Measurements from ENCODE around the gene ARHGEF35. TPM values are rescaled to one million over a fixed set of nuclear protein-coding genes. Genes with fewer than 3 reads are reported as not detected.
"Not testable (repeated sequence)": the region's sequence is repeated elsewhere in the genome, so short reads cannot be mapped to it uniquely, and the experiment has no call there.

Gene ARHGEF35
- polyA plus RNA-seq, 2 donors, result 20.0 to 20.1 TPM

DNA sequence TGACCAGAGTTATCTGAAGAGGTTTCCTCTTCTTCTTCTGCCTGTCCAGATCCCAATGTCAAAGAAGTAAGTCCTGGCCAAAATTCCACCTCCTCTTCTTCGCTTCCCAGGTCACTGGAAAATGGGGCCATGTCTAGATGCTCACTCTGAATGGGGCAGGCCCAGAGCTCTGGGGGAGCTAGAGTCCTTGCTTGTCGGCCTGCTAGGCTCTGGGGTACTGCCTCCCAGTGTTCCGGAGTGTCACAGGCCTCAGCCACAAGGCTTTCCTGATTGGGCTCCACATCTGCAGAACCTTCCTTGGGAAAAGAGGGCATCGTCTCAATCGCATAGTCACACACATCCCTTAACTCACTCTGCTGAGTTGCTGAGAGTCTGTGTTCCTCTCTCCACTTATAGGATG is 7.8 kb downstream of the ARHGEF35 start:
- H3K36me3 ChIP-seq (ENCODE audit: control insufficient read depth in 2 of 2, insufficient read depth in 2 of 2, low read length in 1 of 2); H3K27me3 ChIP-seq (ENCODE audit: control insufficient read depth in 1 of 2, insufficient read depth in 2 of 2, low read length in 2 of 2); H3K4me3 ChIP-seq (ENCODE audit: low read depth in 1 of 2, low read length in 2 of 2); H3K9me3 ChIP-seq (ENCODE audit: control insufficient read depth in 2 of 2, insufficient read depth in 1 of 2, low read depth in 1 of 2, low read length in 1 of 2); H3K4me1 ChIP-seq (ENCODE audit: control insufficient read depth in 2 of 2, insufficient read depth in 2 of 2, low read length in 1 of 2); H3K27ac ChIP-seq (ENCODE audit: low read depth in 2 of 2, low read length in 1 of 2): not testable (repeated sequence)
- no CpG with 5 or more reads among the region's 5 CpGs for WGBS, 2 donors

GRCh38 chr7:144183166-144183565 is 12.5 kb downstream of the ARHGEF35 start, which contains the start of gene CTAGE4:
TSS of gene CTAGE4 (plus strand) at chr7:144183466. CDS start at chr7:144183504, 38 bp downstream.
- WGBS, 2 donors, result no CpG with 5 or more reads among the region's 19 CpGs
- not testable (repeated sequence) for H3K27me3 ChIP-seq (ENCODE audit: control insufficient read depth in 1 of 2, insufficient read depth in 2 of 2, low read length in 2 of 2); H3K36me3 ChIP-seq (ENCODE audit: control insufficient read depth in 2 of 2, insufficient read depth in 2 of 2, low read length in 1 of 2); H3K4me3 ChIP-seq (ENCODE audit: low read depth in 1 of 2, low read length in 2 of 2); H3K9me3 ChIP-seq (ENCODE audit: control insufficient read depth in 2 of 2, insufficient read depth in 1 of 2, low read depth in 1 of 2, low read length in 1 of 2); H3K4me1 ChIP-seq (ENCODE audit: control insufficient read depth in 2 of 2, insufficient read depth in 2 of 2, low read length in 1 of 2); H3K27ac ChIP-seq (ENCODE audit: low read depth in 2 of 2, low read length in 1 of 2)

DNA sequence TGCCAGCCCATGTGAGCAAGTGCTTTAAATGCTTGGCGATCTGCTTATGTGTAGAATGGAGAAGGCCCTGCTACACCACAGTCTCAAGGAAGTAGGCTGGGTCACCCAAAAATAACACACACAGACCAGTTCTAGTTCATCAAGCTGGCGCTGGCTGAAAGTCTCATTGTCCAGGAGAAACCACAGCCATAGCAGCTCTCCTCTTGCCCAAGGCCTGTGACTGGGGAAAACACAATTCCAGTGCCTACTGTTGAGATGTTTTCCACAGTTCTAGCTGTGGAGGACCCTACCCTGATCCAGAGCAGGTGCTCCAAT is 16.5 kb downstream of the ARHGEF35 start:
- H3K9me3 ChIP-seq (ENCODE audit: control insufficient read depth in 2 of 2, insufficient read depth in 1 of 2, low read depth in 1 of 2, low read length in 1 of 2); H3K4me1 ChIP-seq (ENCODE audit: control insufficient read depth in 2 of 2, insufficient read depth in 2 of 2, low read length in 1 of 2); H3K4me3 ChIP-seq (ENCODE audit: low read depth in 1 of 2, low read length in 2 of 2); H3K27ac ChIP-seq (ENCODE audit: low read depth in 2 of 2, low read length in 1 of 2); H3K27me3 ChIP-seq (ENCODE audit: control insufficient read depth in 1 of 2, insufficient read depth in 2 of 2, low read length in 2 of 2); H3K36me3 ChIP-seq (ENCODE audit: control insufficient read depth in 2 of 2, insufficient read depth in 2 of 2, low read length in 1 of 2): not testable (repeated sequence)
- WGBS, 2 donors, result 50 to 83% methylated on average over 1 of the region's 2 CpGs

DNA sequence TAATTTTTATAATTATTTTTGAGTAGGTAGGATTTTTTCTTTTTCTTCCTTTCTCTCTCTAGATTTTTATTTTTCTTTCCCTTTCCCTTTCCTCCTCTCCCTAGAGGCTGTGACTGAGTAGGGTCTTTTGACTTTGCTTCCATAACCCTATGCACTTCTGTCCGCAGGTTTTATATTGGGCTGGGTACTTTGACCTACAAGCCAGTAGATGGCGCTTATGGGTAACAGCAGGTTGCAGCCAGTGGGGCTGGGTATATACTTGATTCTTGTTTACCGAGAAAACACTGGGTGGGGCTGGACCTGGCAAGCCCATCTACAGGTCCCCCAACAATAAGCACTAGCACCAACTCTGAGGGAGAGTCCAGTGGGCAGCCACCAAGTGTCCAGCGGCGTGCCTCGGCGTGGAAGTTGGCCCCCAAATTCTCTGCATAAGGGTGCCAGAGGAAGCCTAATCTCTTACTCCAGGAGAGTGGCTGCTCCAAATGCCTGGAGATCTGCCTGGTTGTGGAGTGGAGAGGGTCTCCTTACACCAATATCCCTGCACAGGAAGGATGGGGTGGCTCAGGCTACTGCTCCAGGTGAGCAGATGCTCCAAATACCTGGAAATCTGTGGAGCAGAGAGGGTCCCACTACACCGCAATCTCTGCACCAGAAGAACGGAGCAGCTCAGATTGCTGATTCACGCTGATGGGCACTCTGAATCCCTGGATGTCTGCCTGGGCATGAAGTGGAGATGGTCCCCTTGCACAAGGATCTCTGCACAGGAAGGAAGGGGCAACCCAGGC is 17.1 kb downstream of the ARHGEF35 start:
- not testable (repeated sequence) for H3K4me1 ChIP-seq (ENCODE audit: control insufficient read depth in 2 of 2, insufficient read depth in 2 of 2, low read length in 1 of 2); H3K9me3 ChIP-seq (ENCODE audit: control insufficient read depth in 2 of 2, insufficient read depth in 1 of 2, low read depth in 1 of 2, low read length in 1 of 2); H3K4me3 ChIP-seq (ENCODE audit: low read depth in 1 of 2, low read length in 2 of 2); H3K27me3 ChIP-seq (ENCODE audit: control insufficient read depth in 1 of 2, insufficient read depth in 2 of 2, low read length in 2 of 2); H3K27ac ChIP-seq (ENCODE audit: low read depth in 2 of 2, low read length in 1 of 2); H3K36me3 ChIP-seq (ENCODE audit: control insufficient read depth in 2 of 2, insufficient read depth in 2 of 2, low read length in 1 of 2)
- 57 to 61% methylated on average over 9 to 10 of the region's 10 CpGs for WGBS, 2 donors

DNA sequence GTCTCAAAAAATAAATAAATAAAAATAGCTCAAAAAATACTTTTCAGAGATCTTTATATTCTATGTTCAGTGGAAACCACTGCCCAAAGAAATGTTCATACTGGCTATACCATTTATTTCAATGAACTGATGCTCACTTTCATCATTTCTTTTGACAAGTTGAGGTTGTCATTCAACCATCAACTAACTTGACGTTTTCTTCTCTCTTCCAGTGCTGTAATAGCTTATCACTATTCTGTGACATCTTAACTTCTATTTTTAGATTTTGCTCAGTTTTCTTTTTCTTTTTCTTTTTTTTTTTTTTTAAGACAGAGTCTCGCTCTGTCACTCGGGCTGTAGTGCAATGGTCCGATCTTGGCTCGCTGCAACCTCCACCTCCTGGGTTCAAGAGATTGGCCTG is 21.0 kb downstream of the ARHGEF35 start:
- Histone ChIP-seq H3K4me1 (ENCODE audit: control insufficient read depth in 2 of 2, insufficient read depth in 2 of 2, low read length in 1 of 2) (no peaks in the 10 kb centered on the region), H3K27me3 (ENCODE audit: control insufficient read depth in 1 of 2, insufficient read depth in 2 of 2, low read length in 2 of 2) (no peaks in the 10 kb centered on the region), H3K9me3 (ENCODE audit: control insufficient read depth in 2 of 2, insufficient read depth in 1 of 2, low read depth in 1 of 2, low read length in 1 of 2) (peaks cover 0 to 2% of the 10 kb centered on the region in 2 donors), H3K27ac (ENCODE audit: low read depth in 2 of 2, low read length in 1 of 2) (no peak overlapping the region), H3K4me3 (ENCODE audit: low read depth in 1 of 2, low read length in 2 of 2) (no peak overlapping the region), H3K36me3 (ENCODE audit: control insufficient read depth in 2 of 2, insufficient read depth in 2 of 2, low read length in 1 of 2) (no peaks in the 10 kb centered on the region)
- 92 to 94% methylated on average over 5 of the region's 5 CpGs for WGBS, 2 donors

GRCh38 chr7:144171594-144172350 is 23.9 kb downstream of the ARHGEF35 start:
- not testable (repeated sequence) for H3K9me3 ChIP-seq (ENCODE audit: control insufficient read depth in 2 of 2, insufficient read depth in 1 of 2, low read depth in 1 of 2, low read length in 1 of 2); H3K4me3 ChIP-seq (ENCODE audit: low read depth in 1 of 2, low read length in 2 of 2); H3K36me3 ChIP-seq (ENCODE audit: control insufficient read depth in 2 of 2, insufficient read depth in 2 of 2, low read length in 1 of 2); H3K27ac ChIP-seq (ENCODE audit: low read depth in 2 of 2, low read length in 1 of 2); H3K27me3 ChIP-seq (ENCODE audit: control insufficient read depth in 1 of 2, insufficient read depth in 2 of 2, low read length in 2 of 2); H3K4me1 ChIP-seq (ENCODE audit: control insufficient read depth in 2 of 2, insufficient read depth in 2 of 2, low read length in 1 of 2)
- WGBS, 2 donors, result 73 to 74% methylated on average over 4 of the region's 4 CpGs

- H3K4me3 ChIP-seq (ENCODE audit: low read depth in 1 of 2, low read length in 2 of 2), result no peak overlapping the region
- H3K36me3 ChIP-seq (ENCODE audit: control insufficient read depth in 2 of 2, insufficient read depth in 2 of 2, low read length in 1 of 2), result no peaks in the 10 kb centered on the region
- no peaks in the 10 kb centered on the region for H3K4me1 ChIP-seq (ENCODE audit: control insufficient read depth in 2 of 2, insufficient read depth in 2 of 2, low read length in 1 of 2)
- H3K9me3 ChIP-seq (ENCODE audit: control insufficient read depth in 2 of 2, insufficient read depth in 1 of 2, low read depth in 1 of 2, low read length in 1 of 2), result no peaks in the 10 kb centered on the region
- 78 to 81% methylated on average over 2 of the region's 2 CpGs for WGBS, 2 donors
- no peaks in the 10 kb centered on the region for H3K27me3 ChIP-seq (ENCODE audit: control insufficient read depth in 1 of 2, insufficient read depth in 2 of 2, low read length in 2 of 2)
- H3K27ac ChIP-seq (ENCODE audit: low read depth in 2 of 2, low read length in 1 of 2), result no peak overlapping the region
Measured at GRCh38 chr7:144164784-144165183, 30.8 kb downstream of the ARHGEF35 start.

GRCh38 chr7:144158861-144159260 is 36.8 kb downstream of the ARHGEF35 start:
- 89 to 97% methylated on average over 1 of the region's 1 CpG for WGBS, 2 donors
- no peak overlapping the region for H3K27ac ChIP-seq (ENCODE audit: low read depth in 2 of 2, low read length in 1 of 2)
- no peaks in the 10 kb centered on the region for H3K27me3 ChIP-seq (ENCODE audit: control insufficient read depth in 1 of 2, insufficient read depth in 2 of 2, low read length in 2 of 2)
- H3K9me3 ChIP-seq (ENCODE audit: control insufficient read depth in 2 of 2, insufficient read depth in 1 of 2, low read depth in 1 of 2, low read length in 1 of 2), result no peaks in the 10 kb centered on the region
- H3K36me3 ChIP-seq (ENCODE audit: control insufficient read depth in 2 of 2, insufficient read depth in 2 of 2, low read length in 1 of 2), result no peaks in the 10 kb centered on the region
- no peak overlapping the region for H3K4me3 ChIP-seq (ENCODE audit: low read depth in 1 of 2, low read length in 2 of 2)
- no peaks in the 10 kb centered on the region for H3K4me1 ChIP-seq (ENCODE audit: control insufficient read depth in 2 of 2, insufficient read depth in 2 of 2, low read length in 1 of 2)

- Histone ChIP-seq H3K27me3 (ENCODE audit: control insufficient read depth in 1 of 2, insufficient read depth in 2 of 2, low read length in 2 of 2) (no peaks in the 10 kb centered on the region), H3K9me3 (ENCODE audit: control insufficient read depth in 2 of 2, insufficient read depth in 1 of 2, low read depth in 1 of 2, low read length in 1 of 2) (peaks cover 7 to 8% of the 10 kb centered on the region in 2 donors), H3K4me1 (ENCODE audit: control insufficient read depth in 2 of 2, insufficient read depth in 2 of 2, low read length in 1 of 2) (no peaks in the 10 kb centered on the region), H3K4me3 (ENCODE audit: low read depth in 1 of 2, low read length in 2 of 2) (no peak overlapping the region), H3K36me3 (ENCODE audit: control insufficient read depth in 2 of 2, insufficient read depth in 2 of 2, low read length in 1 of 2) (no peaks in the 10 kb centered on the region), H3K27ac (ENCODE audit: low read depth in 2 of 2, low read length in 1 of 2) (no peak overlapping the region)
- 77 to 80% methylated on average over 2 of the region's 2 CpGs for WGBS, 2 donors
Measured at GRCh38 chr7:144148224-144148827, 47.3 kb downstream of the ARHGEF35 start.
